Stimulated activated CD4-positive, alpha-beta T cell treated with anti-CD3 and anti-CD28 coated beads, Interleukin-4, amount 100 ng/mL, for 24 hours (primary cell): ENCODE results near the gene CYB5R4.
"Not testable (repeated sequence)": the region's sequence is repeated elsewhere in the genome, so short reads cannot be mapped to it uniquely, and the experiment has no call there.

Experiments
- DNase-seq: peaks from one replicate; pipeline ENCODE4 v3.0.0-alpha.2; 2020

Gene CYB5R4

DNA sequence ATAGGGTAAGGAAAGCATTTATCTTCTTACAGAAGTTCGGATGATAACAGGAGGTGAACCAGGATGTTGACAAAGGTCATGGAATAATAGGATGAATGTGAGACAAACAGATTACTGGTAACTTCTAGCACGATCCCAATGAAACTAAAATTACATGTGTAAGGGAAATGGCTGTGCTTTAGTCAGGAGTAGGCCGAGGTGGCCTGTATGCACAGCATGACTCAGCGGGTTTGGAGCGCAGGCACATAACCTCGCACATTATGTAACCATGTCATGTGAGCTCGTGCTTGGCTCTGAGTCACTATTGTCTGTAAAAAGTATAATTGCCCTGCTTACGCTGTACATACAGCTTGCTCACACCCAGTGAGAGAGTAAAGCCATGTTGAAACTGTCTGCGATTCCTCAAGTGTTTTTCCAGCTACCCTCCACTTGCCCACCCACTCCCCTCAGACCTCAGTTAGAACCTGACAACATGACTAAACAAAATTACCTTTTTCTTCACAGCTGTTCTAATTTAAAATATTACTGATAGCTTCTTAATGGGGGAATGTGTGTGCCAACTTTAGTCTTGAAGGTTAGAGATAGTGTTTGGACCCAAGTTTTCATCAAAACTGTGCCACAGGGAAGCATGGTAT is 8.2 kb downstream of the CYB5R4 start:
- DNase-seq: no peak

DNA sequence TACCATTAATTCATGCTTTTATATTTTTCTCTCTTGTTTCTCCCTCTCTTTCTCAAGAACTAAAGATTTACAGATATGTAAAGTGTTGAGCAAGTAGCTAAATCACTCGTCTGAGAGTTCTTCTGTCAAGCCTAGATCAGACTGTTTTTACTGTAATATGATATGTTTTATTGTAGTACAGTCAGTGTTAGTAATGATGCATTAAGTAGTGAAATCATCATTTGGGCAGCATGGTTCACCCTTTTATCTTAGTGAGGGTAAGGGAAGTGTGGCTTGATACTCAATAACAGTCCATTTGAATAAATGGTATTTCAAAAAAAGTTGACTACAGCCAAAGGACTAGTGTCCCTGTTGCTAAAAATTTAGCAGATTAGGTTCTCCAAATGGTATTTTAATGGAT is 9.2 kb downstream of the CYB5R4 start:
- no peak for DNase-seq

DNA sequence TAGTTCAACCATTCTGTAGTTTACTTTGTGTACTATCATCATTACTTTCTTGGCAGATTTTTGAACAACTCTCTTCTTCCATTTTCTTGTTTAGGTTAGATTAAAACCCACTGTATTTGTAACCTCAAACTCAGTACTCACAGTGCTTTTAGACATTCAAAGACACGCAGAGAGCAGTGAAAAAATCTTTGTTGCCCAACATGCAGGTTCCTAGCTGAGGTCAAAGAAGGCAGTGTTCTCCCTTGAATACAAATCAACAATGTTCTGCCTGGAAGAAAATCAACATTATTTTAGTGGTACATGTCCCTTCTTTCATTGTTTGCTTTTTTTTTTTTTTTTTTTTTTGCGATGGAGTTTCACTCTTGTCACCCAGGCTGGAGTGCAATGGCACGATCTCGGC is 11.2 kb downstream of the CYB5R4 start:
- no peak for DNase-seq

DNA sequence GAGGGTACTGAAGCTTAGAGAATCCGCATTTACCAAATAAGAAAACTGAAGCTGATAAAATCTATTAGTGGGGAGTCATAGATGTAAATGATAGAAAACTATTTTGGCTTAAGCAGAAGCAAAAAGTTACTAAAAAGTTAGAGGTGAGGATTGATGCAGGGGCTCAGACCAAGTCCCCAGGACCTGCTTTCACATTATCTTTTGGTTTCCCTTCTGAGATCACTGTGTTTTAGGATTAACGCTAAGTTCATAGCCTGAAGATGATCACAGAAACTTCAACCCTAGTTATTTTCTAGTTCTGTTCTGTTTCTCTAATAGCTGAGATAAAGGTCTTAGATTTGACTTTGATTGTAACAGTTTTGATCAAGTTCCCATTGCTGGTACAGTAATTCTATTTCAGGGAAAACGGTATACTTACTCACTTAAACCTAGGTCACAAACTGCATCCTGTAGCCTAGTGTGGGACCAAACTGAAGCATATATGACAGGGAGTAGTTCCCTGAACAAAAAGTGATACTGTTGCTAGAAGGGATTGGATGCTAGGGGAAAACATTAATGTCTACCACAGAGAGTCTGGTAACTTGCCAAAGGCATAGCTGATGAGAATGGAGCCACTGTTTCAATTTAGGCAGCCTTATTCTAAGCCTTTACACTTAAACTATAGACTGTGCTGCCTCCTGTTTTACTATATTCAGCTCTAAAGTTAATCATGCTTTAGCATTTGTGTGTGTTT is 13.1 kb downstream of the CYB5R4 start:
- DNase-seq: no peak

DNA sequence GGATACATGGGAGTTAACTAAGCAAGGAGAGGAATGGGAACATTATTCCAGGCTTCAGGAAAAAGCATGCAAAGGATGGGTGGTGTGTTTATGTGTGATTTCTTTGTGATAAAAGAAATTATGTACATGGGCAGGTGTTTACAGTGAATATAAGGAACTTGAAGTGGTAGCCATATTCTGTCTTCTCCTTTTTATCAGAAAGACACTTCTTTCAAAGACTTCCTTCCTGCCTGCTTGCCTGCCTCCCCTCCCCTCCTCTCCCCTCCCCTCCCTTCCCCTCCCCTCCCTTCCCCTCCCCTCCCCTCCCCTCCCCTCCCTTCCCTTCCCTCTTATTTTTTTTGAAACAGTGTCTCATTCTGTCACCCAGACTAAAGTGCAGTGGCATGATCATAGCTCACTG is 14.4 kb downstream of the CYB5R4 start:
- DNase-seq: no peak

DNA sequence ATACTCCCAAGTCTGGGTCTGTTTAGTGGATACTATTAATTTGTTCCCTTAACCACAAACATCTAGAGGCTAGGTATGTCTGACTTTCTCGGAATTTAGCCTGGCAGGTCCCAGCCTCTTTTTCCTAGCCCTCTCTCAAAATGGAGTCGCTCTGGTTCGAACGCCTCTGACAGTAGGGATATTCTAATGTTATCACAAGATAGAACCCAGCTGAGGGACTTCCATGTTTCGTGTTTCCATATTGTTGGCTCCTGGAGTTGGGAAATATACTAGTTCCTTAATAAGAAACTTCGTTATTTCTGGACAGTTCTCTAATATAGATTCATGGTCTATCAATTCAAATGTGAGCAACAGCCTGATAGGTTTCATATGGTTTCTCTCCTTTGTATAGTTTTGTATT is 16.4 kb downstream of the CYB5R4 start:
- DNase-seq: no peak

DNA sequence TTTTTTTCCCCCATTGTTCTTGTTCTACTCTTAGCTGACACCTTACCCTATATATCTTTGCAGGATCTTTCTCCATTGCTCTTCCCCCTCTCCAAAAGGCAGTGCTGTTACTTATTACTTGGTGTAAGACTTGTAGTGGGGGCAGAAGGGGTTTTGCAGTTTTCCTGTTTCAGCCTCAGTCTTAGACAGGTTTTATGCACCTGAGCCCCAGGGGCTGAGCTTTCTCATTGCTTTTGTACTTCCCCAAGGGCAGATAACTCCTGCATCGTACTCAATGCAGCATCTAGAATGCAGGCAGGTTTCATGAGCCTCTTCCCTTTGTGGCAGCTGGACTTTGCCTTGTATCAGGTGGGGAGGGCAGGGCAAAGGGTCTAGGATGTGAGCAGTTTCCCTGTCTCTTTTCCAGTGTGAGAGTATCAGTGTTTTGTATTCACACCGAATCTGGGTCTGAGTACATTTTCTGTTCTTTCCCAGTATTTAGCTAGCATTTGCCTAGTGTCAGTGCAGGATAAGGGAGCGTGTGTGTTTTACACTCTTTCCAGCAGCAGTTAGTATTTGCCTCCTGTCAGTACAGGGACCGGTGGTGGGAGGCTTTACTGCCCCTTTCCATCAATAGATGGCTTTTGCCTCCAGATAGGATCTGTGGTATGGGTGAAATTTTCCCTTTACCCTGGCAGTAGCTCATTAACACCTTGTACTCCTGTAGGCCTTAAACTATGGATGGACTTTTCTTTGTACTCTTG is 19.6 kb downstream of the CYB5R4 start:
- DNase-seq: no peak

DNA sequence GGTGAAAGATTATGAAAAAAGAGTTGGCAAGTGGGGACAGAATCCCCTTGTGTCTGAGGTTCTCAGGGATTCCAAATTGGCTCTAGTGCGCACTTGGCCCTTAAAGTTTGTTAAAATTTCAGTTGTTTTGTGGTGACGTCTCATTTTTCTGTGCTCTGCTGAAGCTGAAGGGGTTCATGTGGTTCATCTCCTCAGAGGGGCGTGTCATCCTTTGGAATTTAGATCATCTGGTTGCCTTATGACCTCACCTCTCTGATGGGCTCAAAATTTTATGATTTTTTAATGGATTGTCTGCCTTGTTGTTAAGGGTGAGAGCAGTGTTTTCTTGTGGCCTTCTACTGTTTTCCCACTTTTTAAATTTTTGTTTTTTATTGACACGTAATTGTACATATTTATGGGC is 20.3 kb downstream of the CYB5R4 start:
- no peak for DNase-seq

DNA sequence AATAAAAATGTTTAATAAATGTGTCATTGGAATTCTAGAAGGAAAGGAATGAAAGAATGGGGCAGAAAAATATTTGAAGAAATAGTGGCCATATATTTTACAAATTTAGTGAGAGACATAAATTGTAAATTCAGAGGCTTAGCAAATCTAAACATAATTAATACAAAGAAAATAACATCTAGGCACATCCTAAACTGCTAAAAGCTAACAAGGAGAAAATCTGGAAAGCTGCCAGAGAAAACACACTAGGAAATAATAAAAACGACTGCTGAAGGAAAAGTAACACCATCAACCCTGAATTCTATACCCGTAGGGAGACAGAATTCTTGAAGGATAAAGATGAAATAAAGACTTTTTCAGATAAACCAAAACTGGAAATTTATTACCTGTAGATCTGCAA is 23.8 kb downstream of the CYB5R4 start:
- DNase-seq: no peak

DNA sequence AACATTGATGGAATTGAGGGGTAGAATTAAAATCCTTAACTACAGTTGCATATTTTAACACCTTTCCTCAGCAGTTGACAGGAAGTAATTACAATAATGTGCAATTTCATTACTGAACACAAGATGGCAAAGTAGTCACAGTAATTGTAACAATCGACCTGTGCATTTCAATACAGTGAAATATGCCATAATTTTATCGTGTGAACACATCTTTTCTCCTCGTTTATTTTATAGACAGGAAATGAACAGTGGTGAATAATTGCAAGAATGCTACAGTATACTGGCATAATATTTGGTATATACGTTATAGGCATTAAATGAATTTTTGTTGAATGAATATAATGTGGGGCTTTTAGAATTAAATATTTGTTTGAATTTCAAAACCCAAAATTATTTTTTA is 25.0 kb downstream of the CYB5R4 start:
- no peak for DNase-seq

DNA sequence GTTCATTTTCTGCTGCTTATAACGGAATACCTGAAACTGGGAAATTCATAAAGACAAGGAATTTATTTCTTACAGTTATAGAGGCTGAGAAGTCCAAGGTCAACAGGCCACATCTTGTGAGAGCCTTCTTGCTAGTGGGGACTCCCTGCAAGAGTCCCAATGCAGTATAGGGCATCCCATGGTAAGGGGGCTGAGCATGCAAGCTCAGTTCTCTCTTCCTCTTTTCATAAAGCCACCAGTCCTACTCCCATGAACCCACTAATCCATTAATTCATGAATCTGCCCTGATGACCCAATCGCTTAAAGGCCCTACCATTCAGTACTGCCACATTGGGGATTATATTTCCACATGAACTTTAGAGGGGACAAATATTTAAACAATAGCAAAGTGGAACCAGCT is 26.5 kb downstream of the CYB5R4 start:
- no peak for DNase-seq

DNA sequence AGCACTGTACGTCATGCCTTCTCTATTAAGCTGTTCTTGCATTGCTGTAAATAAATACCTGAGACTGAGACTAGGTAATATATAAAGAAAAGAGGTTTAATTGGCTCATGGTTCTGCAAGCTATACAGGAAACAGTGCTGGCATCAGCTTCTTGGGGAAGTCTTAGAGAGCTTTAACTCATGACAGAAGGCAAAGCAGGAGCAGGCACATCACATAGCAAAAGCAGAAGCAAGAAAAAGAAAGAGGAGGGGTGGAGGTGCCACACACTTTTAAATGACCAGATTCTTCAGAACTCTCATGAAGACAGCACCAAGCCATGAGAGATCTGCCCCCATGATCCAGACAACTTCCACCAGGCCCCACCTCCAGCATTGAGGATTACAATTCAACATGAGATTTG is 30.1 kb downstream of the CYB5R4 start:
- no peak for DNase-seq

DNA sequence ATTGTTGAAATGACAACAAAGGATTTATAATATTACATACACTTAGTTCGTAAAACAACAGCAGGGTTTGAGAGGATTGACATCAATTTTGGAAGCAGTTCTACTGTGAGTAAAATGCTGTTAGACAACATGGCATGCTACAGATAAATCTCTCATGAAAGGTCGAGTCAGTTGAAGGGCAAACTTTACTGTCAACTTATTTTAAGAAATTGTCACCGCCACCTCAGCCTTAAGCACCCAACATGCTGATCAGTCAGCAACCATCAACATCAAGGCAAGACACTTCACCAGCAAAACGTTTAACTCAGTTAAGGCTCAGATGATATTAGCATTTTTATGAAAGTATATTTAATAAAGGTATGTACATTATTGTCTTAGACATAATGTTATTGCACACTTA is 31.0 kb downstream of the CYB5R4 start:
- DNase-seq: no peak

DNA sequence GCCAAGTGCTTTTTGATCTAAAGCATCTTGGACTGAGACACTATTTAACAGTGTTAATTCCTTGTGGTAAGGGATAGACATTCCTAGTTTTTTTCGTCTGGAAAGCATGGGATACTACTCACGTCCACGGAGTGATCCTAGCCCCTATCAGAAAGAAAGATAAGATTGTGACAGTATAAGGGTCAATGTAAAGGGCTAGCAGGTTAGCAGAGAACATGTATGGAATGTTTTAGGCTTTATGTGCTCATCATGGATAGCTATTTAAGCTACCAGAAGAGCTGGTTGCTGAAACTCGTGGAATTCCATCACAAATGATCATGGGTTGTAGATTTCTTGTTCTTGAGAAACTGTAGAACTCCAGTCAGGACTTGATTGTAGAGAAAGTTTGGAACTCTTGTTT is 32.1 kb downstream of the CYB5R4 start:
- no peak for DNase-seq

DNA sequence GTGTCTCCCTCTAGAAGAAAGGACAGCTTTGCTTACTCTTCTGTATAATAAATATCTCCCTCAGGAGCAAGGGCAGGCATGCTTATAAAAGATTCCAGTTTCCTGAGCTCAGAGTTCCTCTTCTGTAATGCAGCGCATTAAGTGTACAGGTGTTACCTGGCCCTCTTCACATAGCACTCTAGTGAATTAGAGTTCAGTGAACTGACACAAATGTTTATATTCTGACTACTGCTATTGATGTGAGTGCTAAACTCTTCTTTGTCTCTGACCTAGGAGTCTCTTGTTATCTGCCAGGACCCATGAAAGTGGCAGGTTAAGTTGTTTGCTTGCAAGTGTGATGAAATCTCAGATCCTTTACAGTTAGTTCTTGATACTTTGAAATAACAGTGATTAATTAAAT is 33.5 kb downstream of the CYB5R4 start:
- no peak for DNase-seq

DNA sequence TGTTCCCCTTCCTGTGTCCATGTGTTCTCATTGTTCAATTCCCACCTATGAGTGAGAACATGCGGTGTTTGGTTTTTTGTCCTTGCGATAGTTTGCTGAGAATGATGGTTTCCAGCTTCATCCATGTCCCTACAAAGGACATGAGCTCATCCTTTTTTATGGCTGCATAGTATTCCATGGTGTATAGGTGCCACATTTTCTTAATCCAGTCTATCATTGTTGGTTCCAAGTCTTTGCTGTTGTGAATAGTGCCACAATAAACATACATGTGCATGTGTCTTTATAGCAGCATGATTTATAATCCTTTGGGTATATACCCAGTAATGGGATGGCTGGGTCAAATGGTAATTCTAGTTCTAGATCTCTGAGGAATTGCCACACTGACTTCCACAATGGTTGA is 37.6 kb downstream of the CYB5R4 start:
- not testable (repeated sequence) for DNase-seq

DNA sequence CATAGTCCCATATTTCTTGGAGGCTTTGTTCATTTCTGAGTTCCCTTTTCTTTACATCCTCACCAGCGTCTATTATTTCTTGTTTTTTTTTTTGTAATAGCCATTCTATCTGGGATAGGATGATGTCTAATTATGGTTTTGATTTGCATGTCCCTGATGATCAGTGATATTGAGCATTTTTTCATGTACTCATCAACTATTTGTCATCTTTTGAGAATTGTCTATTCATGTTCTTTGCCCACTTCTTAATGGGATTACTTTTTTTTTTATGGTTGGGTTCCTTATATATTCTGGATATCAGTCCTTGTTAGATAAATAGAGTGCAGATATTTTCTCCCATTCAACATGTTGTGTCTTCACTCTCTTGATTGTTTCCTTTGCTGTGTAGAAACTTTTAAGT is 42.1 kb downstream of the CYB5R4 start:
- DNase-seq: no peak

DNA sequence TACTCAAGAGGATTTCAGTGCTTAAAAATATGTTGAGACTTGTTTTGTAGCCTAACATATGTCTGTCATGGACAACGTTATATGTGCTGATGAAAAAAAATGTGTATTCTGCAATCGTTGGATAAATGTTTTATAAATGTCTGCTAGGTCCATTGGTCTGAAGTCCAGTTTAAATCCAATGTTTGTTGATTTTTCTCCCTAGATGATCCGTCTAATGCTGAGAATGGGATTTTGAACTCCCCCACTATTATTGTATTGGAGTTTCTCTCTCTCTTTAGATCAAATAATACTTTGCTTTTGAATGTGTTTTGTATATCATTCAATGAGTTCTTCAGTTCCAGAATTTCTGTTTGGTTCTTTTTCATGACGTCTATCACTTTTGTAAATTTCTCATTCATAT is 44.9 kb downstream of the CYB5R4 start:
- no peak for DNase-seq

DNA sequence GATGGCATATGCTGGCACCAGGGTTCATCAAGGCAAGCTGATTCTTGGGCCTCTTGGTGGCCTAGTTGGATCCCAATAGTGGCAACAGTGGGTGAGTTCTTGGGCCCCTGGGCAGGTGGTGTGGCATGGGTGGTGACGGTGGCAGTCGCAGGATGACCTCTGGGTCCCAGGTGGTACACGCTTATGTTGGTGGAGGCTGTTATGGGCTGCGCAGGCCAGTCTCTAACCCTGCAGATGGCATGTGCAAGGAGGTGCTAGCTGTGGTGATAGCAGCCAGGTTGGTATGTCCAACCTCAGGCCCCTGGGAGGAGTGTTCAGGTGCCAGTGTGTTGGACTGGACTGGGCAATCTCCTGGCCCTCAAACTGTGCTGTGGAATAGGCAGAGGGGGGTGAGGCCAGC is 46.2 kb downstream of the CYB5R4 start:
- no peak for DNase-seq

DNA sequence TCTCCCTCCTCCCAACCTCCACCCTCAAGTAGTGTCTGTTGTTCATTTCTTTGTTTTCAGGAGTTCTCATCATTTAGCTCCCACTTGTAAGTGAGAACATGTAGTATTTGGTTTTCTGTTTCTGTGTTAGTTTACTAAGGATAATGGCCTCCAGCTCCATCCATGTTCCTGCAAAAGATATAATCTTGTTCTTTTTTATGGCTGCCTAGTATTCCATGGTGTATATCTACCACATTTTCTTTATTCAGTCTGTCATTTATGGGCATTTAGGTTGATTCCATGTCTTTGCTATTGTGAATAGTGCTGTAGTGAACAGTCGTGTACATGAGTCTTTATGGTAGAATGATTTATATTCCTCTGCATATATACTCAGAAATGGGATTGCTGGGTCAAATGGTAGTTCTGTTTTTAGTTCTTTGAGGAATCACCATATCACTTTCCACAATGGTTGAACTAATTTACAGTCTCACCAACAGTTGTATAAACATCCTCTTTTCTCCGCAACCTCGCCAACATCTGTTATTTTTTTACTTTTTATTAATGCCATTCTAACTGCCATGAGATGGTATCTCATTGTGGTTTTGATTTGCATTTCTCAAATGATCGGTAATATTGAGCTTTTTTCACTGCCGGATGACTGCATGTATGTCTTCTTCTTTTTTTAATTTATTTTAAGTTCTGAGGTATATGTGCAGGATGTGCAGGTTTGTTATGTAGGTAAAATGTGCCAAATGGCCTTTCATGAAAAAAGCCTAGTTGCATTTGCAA is 48.3 kb downstream of the CYB5R4 start:
- DNase-seq: not testable (repeated sequence)

DNA sequence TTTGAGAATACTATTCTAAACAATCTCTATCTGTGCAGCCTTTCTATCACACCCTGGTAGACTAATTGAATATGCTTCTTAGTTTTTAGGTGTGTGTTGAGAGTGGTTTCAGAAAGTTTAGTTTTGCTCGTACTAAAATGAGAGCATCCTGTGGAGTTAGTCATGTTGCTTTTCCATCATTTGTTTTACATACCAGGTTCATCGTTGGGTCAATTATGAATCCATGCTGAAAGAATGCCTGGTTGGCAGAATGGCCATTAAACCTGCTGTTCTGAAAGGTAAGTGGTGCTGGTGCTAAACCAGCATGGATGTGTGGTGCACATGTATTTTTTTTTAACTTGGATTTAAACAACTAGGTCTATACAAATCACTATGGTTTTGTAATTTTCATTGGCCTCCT is 49.3 kb downstream of the CYB5R4 start:
- DNase-seq: no peak

DNA sequence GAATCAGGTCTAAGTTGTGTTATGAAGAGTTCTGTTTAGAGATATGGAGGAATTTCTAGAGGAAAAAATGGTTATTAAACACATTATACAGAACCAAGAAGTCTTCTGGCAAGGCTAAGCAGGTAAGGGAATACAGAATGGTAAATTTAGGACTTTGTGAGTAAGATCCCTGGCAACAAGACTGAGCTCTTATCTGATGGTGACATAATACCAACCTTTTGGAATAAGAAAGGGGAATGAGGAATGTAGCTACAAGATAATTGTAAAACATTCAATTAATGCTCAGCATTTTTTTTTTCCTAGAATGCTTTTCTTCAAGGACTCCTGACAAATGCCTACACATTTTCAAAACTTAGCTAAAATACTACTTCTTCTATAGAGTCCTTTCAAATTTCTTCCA is 51.8 kb downstream of the CYB5R4 start:
- DNase-seq: no peak

DNA sequence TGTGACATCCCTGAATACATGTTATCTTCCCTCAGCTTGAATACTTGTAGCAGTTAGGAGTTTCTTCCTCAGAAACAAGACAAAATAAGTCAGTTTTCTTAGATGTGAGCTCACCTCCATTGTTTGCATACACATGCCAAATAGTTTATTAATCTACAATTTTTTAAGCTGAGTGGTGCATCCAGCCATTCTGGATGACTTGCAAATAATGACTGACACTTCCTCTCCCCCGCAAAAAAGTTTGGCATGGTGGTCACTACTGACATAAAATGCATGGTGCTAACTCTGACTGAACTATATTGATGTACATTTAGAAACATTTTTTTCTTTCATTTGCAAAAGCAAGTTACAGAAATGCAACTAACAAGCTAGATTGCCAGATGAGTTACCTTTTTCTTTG is 55.5 kb downstream of the CYB5R4 start:
- no peak for DNase-seq

DNA sequence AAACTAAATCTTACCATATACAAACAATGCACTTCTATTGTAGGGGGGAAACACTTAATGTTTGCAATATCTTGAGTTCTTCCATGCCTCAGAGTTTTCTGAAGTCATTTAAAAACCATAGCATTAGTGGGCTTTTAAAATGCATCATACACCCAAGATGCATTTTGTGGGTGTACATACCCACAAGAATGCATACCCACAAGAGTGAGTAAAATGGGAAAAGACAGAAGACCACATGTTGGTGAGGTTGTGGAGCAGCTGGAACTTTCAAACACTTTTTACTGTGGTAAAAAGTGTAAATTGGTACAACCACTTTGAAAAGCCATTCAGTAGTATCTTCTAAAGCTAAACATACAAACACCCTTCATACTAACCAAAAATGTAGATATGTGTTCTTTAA is 57.5 kb downstream of the CYB5R4 start:
- no peak for DNase-seq
